SKM-1 treated with dmso at 0.1 percent for 144 hours (cell line): ENCODE measurements around the gene RBFOX1.

ENCODE experiments used
- DNase-seq: peaks from one replicate; lab custom pipeline; 2025; ENCODE audit not compliant: unreplicated experiment; lab: John Stamatoyannopoulos, UW

The RBFOX1 gene

GRCh38 chr16:7334801-7335560, 2.3 kb downstream of the RBFOX1 start:
- no peak for DNase-seq

- no peak for DNase-seq
These were observed 3.5 kb downstream of the RBFOX1 start for GRCh38 chr16:7335991-7336634.

- no peak for DNase-seq
These were observed 4.1 kb downstream of the RBFOX1 start for GRCh38 chr16:7336742-7337141.

GRCh38 chr16:7338826-7339225, 6.2 kb downstream of the RBFOX1 start:
- DNase-seq, result no peak

- DNase-seq, result no peak
These were observed 7.1 kb downstream of the RBFOX1 start for GRCh38 chr16:7339700-7340099.

GRCh38 chr16:7340938-7341337, 8.3 kb downstream of the RBFOX1 start:
- DNase-seq, result no peak

- no peak for DNase-seq
These were observed 10.0 kb downstream of the RBFOX1 start for GRCh38 chr16:7342598-7342997.

- DNase-seq, result no peak
These were observed 10.6 kb downstream of the RBFOX1 start for GRCh38 chr16:7343243-7343642.

- DNase-seq, result no peak
These were observed 12.5 kb downstream of the RBFOX1 start for GRCh38 chr16:7344830-7345780.

GRCh38 chr16:7350806-7351205, 18.2 kb downstream of the RBFOX1 start:
- DNase-seq, result no peak

- no peak for DNase-seq
These were observed 19.2 kb downstream of the RBFOX1 start for GRCh38 chr16:7351610-7352510.

- DNase-seq, result no peak
These were observed 23.1 kb downstream of the RBFOX1 start for GRCh38 chr16:7355758-7356157.

- no peak for DNase-seq
These were observed 28.9 kb downstream of the RBFOX1 start for GRCh38 chr16:7361416-7362129.

GRCh38 chr16:7362231-7362630, 29.6 kb downstream of the RBFOX1 start:
- DNase-seq, result no peak

- no peak for DNase-seq
These were observed 31.1 kb downstream of the RBFOX1 start for GRCh38 chr16:7363422-7364417.

GRCh38 chr16:7366041-7366440, 33.4 kb downstream of the RBFOX1 start:
- no peak for DNase-seq

- no peak for DNase-seq
These were observed 34.6 kb downstream of the RBFOX1 start for GRCh38 chr16:7366993-7367880.

GRCh38 chr16:7369204-7369603, 36.6 kb downstream of the RBFOX1 start:
- no peak for DNase-seq
